ENCODE results near the gene INPP5J. TPM values are rescaled to one million over a fixed set of nuclear protein-coding genes. Genes with fewer than 3 reads are reported as not detected.

The INPP5J gene
- total and polyA plus RNA-seq, 2 experiments from 2014 or later: 4.8 to 14.5 TPM

- TF ChIP-seq REST (IDR thresholded peaks at IDR 0.05; ENCODE audit: unreplicated experiment) (no peak), ZNF114 (CRISPR knock-in tag; IDR thresholded peaks at IDR 0.05) (no peak), CTCF (conservative IDR thresholded peaks at IDR 0.05; ENCODE audit: low read depth in 2 of 2) (no peak)
Measured at GRCh38 chr22:31085493-31085824, 37.3 kb upstream of the INPP5J start (continued).

- H2AFZ ChIP-seq: 0 out of 2 replicates have a peak overlapping the region, but pooled peaks have one; percentile 32
- H3K4me3 ChIP-seq: no peak overlapping the region; the same call in 1 of the 2 replicates
- ATAC-seq (no peak), DNase-seq (ENCODE audit: low spot score) (no peak)
- H3K9me2 ChIP-seq (ENCODE audit: insufficient read depth): no peaks in the 10 kb centered on the region
- Mint-ChIP-seq H3K4me1 (peaks cover 32% of the 10 kb centered on the region), H3K27me3 (ENCODE audit: insufficient read depth, low read depth, poor library complexity) (peaks cover 29% of the 10 kb centered on the region), H3K9me3 (no peaks in the 10 kb centered on the region), H3K27ac (no peak overlapping the region), H3K36me3 (ENCODE audit: low read depth) (no peaks in the 10 kb centered on the region; the same call in 2 of the 3 replicates), H3K4me3 (peak overlapping the region; percentile 77; the same call in 2 of the 3 replicates)
- H3K4me2 ChIP-seq: peak overlapping the region; percentile 100
- peaks cover 7% of the 10 kb centered on the region; the same call in 1 of the 2 replicates for H3F3A ChIP-seq (replicated peaks; ENCODE audit: low read depth)
- H4K20me1 ChIP-seq (replicated peaks; ENCODE audit: insufficient read depth): peaks cover 4% of the 10 kb centered on the region; the same call in 1 of the 2 replicates
- TF ChIP-seq JUNB (IDR thresholded peaks at IDR 0.05; ENCODE audit: unreplicated experiment) (no peak), ZNF331 (CRISPR knock-in tag; IDR thresholded peaks at IDR 0.05; ENCODE audit: low read depth) (no peak)
- H3K4me1 ChIP-seq (ENCODE audit: insufficient read depth): peaks cover 21% of the 10 kb centered on the region
- no peaks in the 10 kb centered on the region for H3K36me3 ChIP-seq (ENCODE audit: insufficient read depth)
- peaks cover 9% of the 10 kb centered on the region for H3K27me3 ChIP-seq (ENCODE audit: insufficient read depth)
- peaks cover 12% of the 10 kb centered on the region for H3K79me2 ChIP-seq (replicated peaks; ENCODE audit: insufficient read depth)
- no peak overlapping the region for H3K27ac ChIP-seq (ENCODE audit: low read depth)
Measured at GRCh38 chr22:31085928-31086327, 36.8 kb upstream of the INPP5J start.

DNA sequence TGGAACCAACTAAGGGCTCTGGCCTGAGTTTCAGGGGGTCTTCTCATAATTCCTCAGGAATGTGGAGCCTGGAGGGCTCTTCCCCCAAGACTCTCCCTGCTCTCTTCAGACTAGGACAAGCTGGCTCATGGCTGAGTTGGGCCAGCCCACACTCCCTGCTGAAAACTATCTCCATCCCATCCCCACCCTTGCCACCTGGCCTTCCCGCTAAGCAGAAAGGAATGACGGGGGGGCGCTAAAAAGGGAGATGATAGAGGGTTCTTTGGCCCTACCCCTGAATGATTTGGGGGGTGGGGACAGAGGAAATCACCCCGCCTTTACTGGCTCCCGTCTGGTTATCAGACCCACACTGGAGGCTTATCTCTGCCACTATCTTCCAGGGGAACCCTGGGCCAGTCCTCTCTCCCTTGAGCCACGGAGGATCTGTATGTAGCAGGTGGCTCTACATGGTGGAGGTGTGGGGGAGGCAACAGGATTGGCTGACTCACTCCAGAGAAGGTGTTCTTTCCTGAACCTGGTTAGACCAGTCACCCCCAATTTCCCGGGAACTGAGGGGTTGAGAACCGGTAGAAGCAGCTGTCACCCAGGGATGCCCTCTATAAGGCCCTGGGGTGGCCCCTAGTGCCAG, 35.9 kb upstream of the INPP5J start:
- Histone ChIP-seq H3F3A (replicated peaks; ENCODE audit: low read depth) (peaks cover 3% of the 10 kb centered on the region; the same call in 1 of the 2 replicates), H3K79me2 (replicated peaks; ENCODE audit: insufficient read depth) (peaks cover 12% of the 10 kb centered on the region), H3K27ac (ENCODE audit: low read depth) (no peak overlapping the region), H3K4me1 (ENCODE audit: insufficient read depth) (peaks cover 16% of the 10 kb centered on the region), H4K20me1 (replicated peaks; ENCODE audit: insufficient read depth) (peaks cover 1% of the 10 kb centered on the region; the same call in 1 of the 2 replicates), H3K27me3 (ENCODE audit: insufficient read depth) (peaks cover 6% of the 10 kb centered on the region), H3K4me2 (no peak overlapping the region), H2AFZ (no peak overlapping the region), H3K4me3 (no peak overlapping the region), H3K9me2 (ENCODE audit: insufficient read depth) (no peaks in the 10 kb centered on the region), H3K36me3 (ENCODE audit: insufficient read depth) (no peaks in the 10 kb centered on the region)
- DNase-seq (ENCODE audit: low spot score) (no peak), ATAC-seq (no peak)
- Mint-ChIP-seq H3K36me3 (ENCODE audit: low read depth) (no peaks in the 10 kb centered on the region; the same call in 2 of the 3 replicates), H3K9me3 (no peaks in the 10 kb centered on the region), H3K27ac (no peak overlapping the region), H3K4me3 (no peak overlapping the region; the same call in 2 of the 3 replicates), H3K4me1 (peaks cover 28% of the 10 kb centered on the region), H3K27me3 (ENCODE audit: insufficient read depth, low read depth, poor library complexity) (peaks cover 25% of the 10 kb centered on the region)
- no peak for TF ChIP-seq REST (IDR thresholded peaks at IDR 0.05; ENCODE audit: unreplicated experiment)
- TF ChIP-seq NANOG (IDR thresholded peaks at IDR 0.05; ENCODE audit: borderline replicate concordance): no peak
- no peak for TF ChIP-seq CREB1 (CRISPR knock-in tag; IDR thresholded peaks at IDR 0.05; ENCODE audit: low read depth)
- TF ChIP-seq, protein P1, sequence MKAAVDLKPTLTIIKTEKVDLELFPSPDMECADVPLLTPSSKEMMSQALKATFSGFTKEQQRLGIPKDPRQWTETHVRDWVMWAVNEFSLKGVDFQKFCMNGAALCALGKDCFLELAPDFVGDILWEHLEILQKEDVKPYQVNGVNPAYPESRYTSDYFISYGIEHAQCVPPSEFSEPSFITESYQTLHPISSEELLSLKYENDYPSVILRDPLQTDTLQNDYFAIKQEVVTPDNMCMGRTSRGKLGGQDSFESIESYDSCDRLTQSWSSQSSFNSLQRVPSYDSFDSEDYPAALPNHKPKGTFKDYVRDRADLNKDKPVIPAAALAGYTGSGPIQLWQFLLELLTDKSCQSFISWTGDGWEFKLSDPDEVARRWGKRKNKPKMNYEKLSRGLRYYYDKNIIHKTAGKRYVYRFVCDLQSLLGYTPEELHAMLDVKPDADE (IDR thresholded peaks at IDR 0.05): no peak
- TF ChIP-seq STAT1 (IDR thresholded peaks at IDR 0.05; ENCODE audit: unreplicated experiment): no peak
- no peak for TF ChIP-seq EZH2 (IDR thresholded peaks at IDR 0.05; ENCODE audit: low read depth, unreplicated experiment)
- no peak for TF ChIP-seq ZNF114 (CRISPR knock-in tag; IDR thresholded peaks at IDR 0.05)
- TF ChIP-seq POLR2AphosphoS5 (IDR thresholded peaks at IDR 0.05; ENCODE audit: low read depth): no peak
- no peak for TF ChIP-seq EZH2phosphoT487 (IDR thresholded peaks at IDR 0.05; ENCODE audit: unreplicated experiment)

Data from GM23338 (cell line).